MG63 (cell line): Measurements from ENCODE around the gene PRCC. TPM values are rescaled to one million over a fixed set of nuclear protein-coding genes. Genes with fewer than 3 reads are reported as not detected.

Experiments used
- total RNA-seq: library from RNA; depleted of rRNA; stranded (reverse); fragments of >200 nt; shearing (Covaris generic); gene quantifications from 2 replicates; pipeline ENCODE4 v1.2.3, GENCODE V29; 2014; ENCODE audit warnings: low replicate concordance; rRNA removed

The PRCC gene
- total RNA-seq, 1 experiment from 2014 or later = 56.9 TPM

Other genes with a start within 250 kb of the PRCC start
- gene IQGAP3, start 195.0 kb upstream of the PRCC start, total RNA-seq = 18.7 and 20.7 TPM in 2 replicates
- not detected in 2 replicates for gene TTC24, start 187.8 kb upstream of the PRCC start, total RNA-seq
- 105 and 170 TPM in 2 replicates for gene NAXE, start 175.8 kb upstream of the PRCC start, total RNA-seq
- 10.0 and 48.6 TPM in 2 replicates for gene GPATCH4, start 166.1 kb upstream of the PRCC start, total RNA-seq
- not detected in 2 replicates for gene HAPLN2, start 148.1 kb upstream of the PRCC start, total RNA-seq
- gene BCAN, start 125.4 kb upstream of the PRCC start, total RNA-seq = not detected in 2 replicates
- gene NES, start 90.1 kb upstream of the PRCC start, total RNA-seq = 0.03 TPM in 1 of 2 replicates, not detected in the other
- 57.8 and 62.8 TPM in 2 replicates for gene CRABP2, start 62.0 kb upstream of the PRCC start, total RNA-seq
- 10.0 and 20.8 TPM in 2 replicates for gene METTL25B, start 39.1 kb upstream of the PRCC start, total RNA-seq
- 15.6 and 38.7 TPM in 2 replicates for gene ISG20L2, start 38.8 kb upstream of the PRCC start, total RNA-seq
- gene MRPL24, start 26.4 kb upstream of the PRCC start, total RNA-seq = 189 and 246 TPM in 2 replicates
- 565 and 817 TPM in 2 replicates for gene HDGF, start 15.9 kb upstream of the PRCC start, total RNA-seq
- not detected in 2 replicates for gene SH2D2A, start 49.3 kb downstream of the PRCC start, total RNA-seq
- gene INSRR, start 91.6 kb downstream of the PRCC start, total RNA-seq = not detected in 2 replicates
- not detected in 2 replicates for gene NTRK1, start 93.3 kb downstream of the PRCC start, total RNA-seq
- gene PEAR1, start 126.2 kb downstream of the PRCC start, total RNA-seq = 0.46 TPM in 1 of 2 replicates, not detected in the other
- gene LRRC71, start 153.1 kb downstream of the PRCC start, total RNA-seq = not detected in 2 replicates